SK-N-SH (cell line): ENCODE data around the gene ABCE1. TPM values are rescaled to one million over a fixed set of nuclear protein-coding genes. Genes with fewer than 3 reads are reported as not detected.

Experiments used
- CTCF ChIA-PET: fragments of 300-600, 350-600 bp; formaldehyde crosslinking; extraction: SDS; loops from one replicate; lab custom pipeline; 2021; lab: Yijun Ruan, JAX
- POLR2A ChIA-PET: fragments of 350-600 bp; sonication (Branson Sonifier 250); formaldehyde crosslinking; extraction: SDS; loops from one replicate; lab custom pipeline; 2020; ENCODE audit warnings: antibody characterized with exemption, inconsistent platforms; lab: Yijun Ruan, JAX
- DNase-seq: peaks from one replicate; pipeline ENCODE4 v3.0.0; 2012
- H2AFZ ChIP-seq: fragments of 200-600 bp; sonication (generic); 2 replicates; pipeline ENCODE4 v1.8.1; 2016; ENCODE audit warnings: antibody characterized with exemption, mild to moderate bottlenecking, low read depth
- H3F3A ChIP-seq: fragments of 200-600 bp; sonication (generic); replicated peaks from 2 replicates; pipeline ENCODE3; 2016; ENCODE audit warnings: antibody characterized with exemption, mild to moderate bottlenecking; ENCODE audit not compliant: insufficient read depth
- H3K27ac ChIP-seq, 2 experiments: fragments of 200-500 bp in 1 of 2; fragments of 200-600 bp in 1 of 2; sonication (Bioruptor generic) in 1 of 2; sonication (generic), shearing (Covaris generic) in 1 of 2; 2 replicates each; pipeline versions ENCODE4 v1.5.1 to v1.6.1; 2014 to 2016; ENCODE audit warnings: low read depth in 2 of 2, inconsistent platforms in 1 of 2, low read length in 1 of 2, mild to moderate bottlenecking in 1 of 2, mixed read lengths in 1 of 2
- H3K27me3 ChIP-seq: fragments of 200-600 bp; sonication (generic), shearing (Covaris generic); 2 replicates; pipeline ENCODE4 v1.6.1; 2016; ENCODE audit warnings: mixed run types; ENCODE audit not compliant: insufficient read depth
- H3K36me3 ChIP-seq, 2 experiments: fragments of 200-500 bp in 1 of 2; fragments of 200-600 bp in 1 of 2; sonication (Bioruptor generic) in 1 of 2; sonication (generic) in 1 of 2; replicated peaks in 1 of 2; 2 replicates each; pipeline versions ENCODE3 to v1.5.1; 2014 to 2016; ENCODE audit warnings: low read length in 1 of 2, mild to moderate bottlenecking in 1 of 2; ENCODE audit not compliant: insufficient read depth in 2 of 2, control insufficient read depth in 1 of 2
- H3K4me1 ChIP-seq, 2 experiments: fragments of 200-500 bp in 1 of 2; fragments of 200-600 bp in 1 of 2; sonication (Bioruptor generic) in 1 of 2; sonication (generic), shearing (Covaris generic) in 1 of 2; 2 replicates each; pipeline versions ENCODE4 v1.5.1 to v1.6.1; 2014 to 2016; ENCODE audit warnings: low read depth in 1 of 2, low read length in 1 of 2, mixed run types in 1 of 2; ENCODE audit not compliant: insufficient read depth in 2 of 2, control insufficient read depth in 1 of 2
- H3K4me2 ChIP-seq: fragments of 200-600 bp; sonication (generic), shearing (Covaris generic); 2 replicates; pipeline ENCODE4 v1.6.1; 2017; ENCODE audit warnings: mixed run types
- H3K4me3 ChIP-seq, 2 experiments: fragments of 200-500 bp in 1 of 2; fragments of 200-600 bp in 1 of 2; sonication (Bioruptor generic) in 1 of 2; sonication (generic), shearing (Covaris generic) in 1 of 2; 2 replicates each; pipeline versions ENCODE4 v1.5.1 to v1.8.1; 2014 to 2016; ENCODE audit warnings: low read depth in 2 of 2, inconsistent platforms in 1 of 2, low read length in 1 of 2, mild to moderate bottlenecking in 1 of 2, mixed read lengths in 1 of 2, moderate library complexity in 1 of 2
- H3K79me2 ChIP-seq: fragments of 200-600 bp; sonication (generic); 2 replicates; pipeline ENCODE4 v1.8.1; 2017; ENCODE audit warnings: mild to moderate bottlenecking; ENCODE audit not compliant: insufficient read depth
- H3K9ac ChIP-seq: fragments of 200-600 bp; sonication (generic); 2 replicates; pipeline ENCODE4 v1.6.1; 2017; ENCODE audit warnings: mixed run types
- H3K9me2 ChIP-seq: fragments of 200-600 bp; sonication (generic); 2 replicates; pipeline ENCODE4 v1.6.1; 2017; ENCODE audit warnings: mixed run types
- H3K9me3 ChIP-seq: fragments of 200-600 bp; sonication (generic); 2 replicates; pipeline ENCODE4 v1.6.1; 2017; ENCODE audit warnings: mixed run types, mild to moderate bottlenecking, moderate library complexity
- H4K20me1 ChIP-seq: fragments of 200-600 bp; sonication (generic); 2 replicates; pipeline ENCODE4 v1.6.1; 2017; ENCODE audit warnings: mild to moderate bottlenecking, mixed run types; ENCODE audit not compliant: insufficient read depth
- FOSL2 ChIP-seq: IDR thresholded peaks from 2 replicates; pipeline ENCODE4 v1.4.0; 2012; ENCODE audit warnings: low read depth, mild to moderate bottlenecking, moderate library complexity, borderline replicate concordance
- POLR2AphosphoS5 ChIP-seq: IDR thresholded peaks from 2 replicates; pipeline ENCODE4 v1.6.1; 2012; ENCODE audit warnings: low read depth, low read length
- RFX5 ChIP-seq: IDR thresholded peaks from 2 replicates; pipeline ENCODE4 v1.6.1; 2012; ENCODE audit warnings: mild to moderate bottlenecking, improper control_type of control experiment, low read length
- SIN3A ChIP-seq: IDR thresholded peaks from 2 replicates; pipeline ENCODE4 v1.6.1; 2012; ENCODE audit warnings: low read depth, mild to moderate bottlenecking, low read length, moderate library complexity, borderline replicate concordance
- TEAD4 ChIP-seq: IDR thresholded peaks from 2 replicates; pipeline ENCODE4 v1.4.0; 2012; ENCODE audit warnings: mild to moderate bottlenecking, borderline replicate concordance; ENCODE audit not compliant: insufficient read depth
- ZBTB33 ChIP-seq: IDR thresholded peaks from 2 replicates; pipeline ENCODE4 v1.4.0; 2012; ENCODE audit warnings: low read depth, borderline replicate concordance
- WGBS: methylation state at CpG from one replicate; pipeline ENCODE4 v1.1.6; 2017; ENCODE audit warnings: low lambda C conversion rate; 5-methylcytosine and 5-hydroxymethylcytosine counted together
- polyA plus RNA-seq, 3 experiments: library from polyadenylated mRNA; depleted of rRNA; stranded (reverse); fragments of >200 nt; gene quantifications; 2 replicates each; pipeline ENCODE4 v1.2.3, GENCODE V29; 2012
- TF ChIP-seq, protein P1 (sequence below): fragments of 150-350 bp; IDR thresholded peaks from 2 replicates; pipeline ENCODE4 v1.6.1; 2016; ENCODE audit warnings: mild to moderate bottlenecking, low read depth, low read length

ABCE1 gene
- polyA plus RNA-seq, 1 of the 3 experiments (the other 2 are of a cell fraction): 48.3 TPM

GRCh38 chr4:145090380-145090779 lies 7.7 kb upstream of the ABCE1 start:
- 55% methylated on average over 1 of the region's 1 CpG for WGBS
- CTCF ChIA-PET: no interaction called here
- Histone ChIP-seq H3K9me3 (no peaks in the 10 kb centered on the region), H3K27me3 (no peaks in the 10 kb centered on the region), H3K27ac (no peak overlapping the region), H3K9me2 (no peaks in the 10 kb centered on the region), H4K20me1 (no peaks in the 10 kb centered on the region), H3K79me2 (peaks cover 95% of the 10 kb centered on the region), H3K4me2 (no peak overlapping the region), H3K9ac (no peak overlapping the region), H3K4me3 (no peak overlapping the region), H3F3A (no peaks in the 10 kb centered on the region), H3K4me1 (no peaks in the 10 kb centered on the region), H2AFZ (no peak overlapping the region), H3K36me3 (peaks cover 75% of the 10 kb centered on the region in 2 experiments)
- TF ChIP-seq ZBTB33: no peak
- POLR2A ChIA-PET: no interaction called here
- DNase-seq: no peak

DNA sequence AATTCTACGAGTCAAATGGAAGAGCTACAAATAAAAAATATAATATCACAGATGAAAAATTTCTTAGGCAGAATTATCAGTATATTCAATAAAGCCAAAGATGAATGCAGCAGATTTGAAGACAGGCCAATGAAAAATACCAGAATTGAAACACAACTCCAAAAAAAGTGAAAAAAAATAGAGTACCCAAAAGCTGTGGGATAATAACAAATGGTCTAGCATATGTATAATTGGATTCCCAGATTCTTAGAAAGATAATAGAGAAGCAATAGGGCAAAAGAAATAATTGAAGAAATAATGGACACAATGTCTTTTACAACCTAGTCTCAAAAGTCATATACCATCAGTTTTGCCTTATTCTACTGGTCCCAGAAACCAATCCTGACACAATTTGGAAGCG lies 4.5 kb upstream of the ABCE1 start:
- Histone ChIP-seq H3F3A (peaks cover 12% of the 10 kb centered on the region), H3K4me2 (no peak overlapping the region), H2AFZ (no peak overlapping the region), H4K20me1 (no peaks in the 10 kb centered on the region), H3K4me1 (peaks cover 0 to 6% of the 10 kb centered on the region in 2 experiments; a peak in 1 of 4 replicates), H3K9me3 (no peaks in the 10 kb centered on the region), H3K27ac (no peak overlapping the region), H3K27me3 (no peaks in the 10 kb centered on the region), H3K79me2 (peaks cover 87% of the 10 kb centered on the region), H3K9ac (no peak overlapping the region), H3K36me3 (peaks cover 63 to 69% of the 10 kb centered on the region in 2 experiments), H3K9me2 (no peaks in the 10 kb centered on the region), H3K4me3 (no peak overlapping the region)
- 90% methylated on average over 2 of the region's 2 CpGs for WGBS
- TF ChIP-seq POLR2AphosphoS5 (no peak), ZBTB33 (no peak), TEAD4 (no peak), SIN3A (no peak), FOSL2 (no peak), RFX5 (no peak)
- TF ChIP-seq, protein P1, sequence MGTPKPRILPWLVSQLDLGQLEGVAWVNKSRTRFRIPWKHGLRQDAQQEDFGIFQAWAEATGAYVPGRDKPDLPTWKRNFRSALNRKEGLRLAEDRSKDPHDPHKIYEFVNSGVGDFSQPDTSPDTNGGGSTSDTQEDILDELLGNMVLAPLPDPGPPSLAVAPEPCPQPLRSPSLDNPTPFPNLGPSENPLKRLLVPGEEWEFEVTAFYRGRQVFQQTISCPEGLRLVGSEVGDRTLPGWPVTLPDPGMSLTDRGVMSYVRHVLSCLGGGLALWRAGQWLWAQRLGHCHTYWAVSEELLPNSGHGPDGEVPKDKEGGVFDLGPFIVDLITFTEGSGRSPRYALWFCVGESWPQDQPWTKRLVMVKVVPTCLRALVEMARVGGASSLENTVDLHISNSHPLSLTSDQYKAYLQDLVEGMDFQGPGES: no peak
- ChIA-PET POLR2A (interaction anchor here (0.7 kb wide), 1 partner anchor 14 kb away, joined by 5 read pairs; no protein-coding TSS in a partner anchor), CTCF (no interaction called here)
- DNase-seq: no peak
